Measurements from ENCODE around the gene CAV2.
A peak's percentile ranks its signal among the peaks of the same experiment; 100 is the strongest.

Gene CAV2

GRCh38 chr7:116483271-116483942 is 16.1 kb upstream of the CAV2 start:
- TF ChIP-seq RAD21 (IDR thresholded peaks at IDR 0.05; ENCODE audit: low read depth) = no peak
- no peak for TF ChIP-seq EP300 (IDR thresholded peaks at IDR 0.05; ENCODE audit: borderline replicate concordance)
- TF ChIP-seq MAX (IDR thresholded peaks at IDR 0.05) = no peak
- no peak for TF ChIP-seq FOXM1 (IDR thresholded peaks at IDR 0.05; ENCODE audit: borderline replicate concordance, low read depth)
- no peak for TF ChIP-seq TAF1 (IDR thresholded peaks at IDR 0.05; ENCODE audit: low read depth)
- TF ChIP-seq TEAD4 (IDR thresholded peaks at IDR 0.05) = no peak
- TF ChIP-seq USF1 (IDR thresholded peaks at IDR 0.05) = no peak
- no peak for TF ChIP-seq NFIC (IDR thresholded peaks at IDR 0.05)
- no peak for TF ChIP-seq TCF12 (IDR thresholded peaks at IDR 0.05; ENCODE audit: low read depth)

GRCh38 chr7:116487907-116488521 is 11.5 kb upstream of the CAV2 start:
- TF ChIP-seq EGR1 (IDR thresholded peaks at IDR 0.05) (no peak), ZBTB7A (IDR thresholded peaks at IDR 0.05; ENCODE audit: low read depth) (no peak), CEBPB (IDR thresholded peaks at IDR 0.05) (0 out of 2 replicates have a peak, but pooled peaks have one; percentile 28)

- TF ChIP-seq EP300 (IDR thresholded peaks at IDR 0.05; ENCODE audit: borderline replicate concordance) = no peak
- TF ChIP-seq YY1 (IDR thresholded peaks at IDR 0.05; ENCODE audit: low read depth) = no peak
- TF ChIP-seq USF1 (IDR thresholded peaks at IDR 0.05) = no peak
- TF ChIP-seq RAD21 (IDR thresholded peaks at IDR 0.05; ENCODE audit: low read depth) = no peak
- TF ChIP-seq TCF12 (IDR thresholded peaks at IDR 0.05; ENCODE audit: low read depth) = no peak
- TF ChIP-seq FOXM1 (IDR thresholded peaks at IDR 0.05; ENCODE audit: borderline replicate concordance, low read depth) = no peak
- TF ChIP-seq CEBPB (IDR thresholded peaks at IDR 0.05) = no peak
- TF ChIP-seq TAF1 (IDR thresholded peaks at IDR 0.05; ENCODE audit: low read depth) = no peak
- no peak for TF ChIP-seq REST (IDR thresholded peaks at IDR 0.05; ENCODE audit: low read depth)
- TF ChIP-seq TEAD4 (IDR thresholded peaks at IDR 0.05) = no peak
- no peak for TF ChIP-seq NFIC (IDR thresholded peaks at IDR 0.05)
- TF ChIP-seq CREB1 (IDR thresholded peaks at IDR 0.05; ENCODE audit: low read depth) = no peak
- no peak for TF ChIP-seq EGR1 (IDR thresholded peaks at IDR 0.05)
- TF ChIP-seq MAX (IDR thresholded peaks at IDR 0.05) = no peak
- TF ChIP-seq ZBTB7A (IDR thresholded peaks at IDR 0.05; ENCODE audit: low read depth) = no peak
These were observed 9.2 kb upstream of the CAV2 start for GRCh38 chr7:116490351-116490750.

- TF ChIP-seq USF1 (IDR thresholded peaks at IDR 0.05) (no peak), FOXM1 (IDR thresholded peaks at IDR 0.05; ENCODE audit: borderline replicate concordance, low read depth) (no peak), TAF1 (IDR thresholded peaks at IDR 0.05; ENCODE audit: low read depth) (no peak), REST (IDR thresholded peaks at IDR 0.05; ENCODE audit: low read depth) (no peak), EGR1 (IDR thresholded peaks at IDR 0.05) (no peak), RAD21 (IDR thresholded peaks at IDR 0.05; ENCODE audit: low read depth) (no peak), MAX (IDR thresholded peaks at IDR 0.05) (no peak), ZBTB7A (IDR thresholded peaks at IDR 0.05; ENCODE audit: low read depth) (no peak)
These were observed 7.5 kb upstream of the CAV2 start for GRCh38 chr7:116491887-116492653.

- TF ChIP-seq ZBTB7A (IDR thresholded peaks at IDR 0.05; ENCODE audit: low read depth) (no peak), TCF12 (IDR thresholded peaks at IDR 0.05; ENCODE audit: low read depth) (no peak), MAX (IDR thresholded peaks at IDR 0.05) (no peak), REST (IDR thresholded peaks at IDR 0.05; ENCODE audit: low read depth) (no peak), CEBPB (IDR thresholded peaks at IDR 0.05) (no peak), TAF1 (IDR thresholded peaks at IDR 0.05; ENCODE audit: low read depth) (no peak), NFIC (IDR thresholded peaks at IDR 0.05) (no peak), RAD21 (IDR thresholded peaks at IDR 0.05; ENCODE audit: low read depth) (no peak), FOXM1 (IDR thresholded peaks at IDR 0.05; ENCODE audit: borderline replicate concordance, low read depth) (no peak), TEAD4 (IDR thresholded peaks at IDR 0.05) (no peak), YY1 (IDR thresholded peaks at IDR 0.05; ENCODE audit: low read depth) (no peak), EGR1 (IDR thresholded peaks at IDR 0.05) (no peak), CREB1 (IDR thresholded peaks at IDR 0.05; ENCODE audit: low read depth) (no peak), EP300 (IDR thresholded peaks at IDR 0.05; ENCODE audit: borderline replicate concordance) (no peak)
These were observed 6.9 kb upstream of the CAV2 start for GRCh38 chr7:116492654-116493109.

Data from Ishikawa (cell line).